Left ventricle myocardium inferior (tissue), 1 donor: ENCODE results near the gene JADE1. TPM values are rescaled to one million over a fixed set of nuclear protein-coding genes. Genes with fewer than 3 reads are reported as not detected.

Experiments
- DNase-seq: peaks from one replicate; pipeline ENCODE4 v3.0.0-alpha.2; 2020
- H3K27ac ChIP-seq: fragments of 200-600 bp; replicated peaks from 2 replicates; pipeline ENCODE4 v1.8.0; 2021
- H3K27me3 ChIP-seq: fragments of 200-600 bp; 2 replicates; pipeline ENCODE4 v1.8.0; 2021; ENCODE audit warnings: low read depth
- H3K36me3 ChIP-seq: fragments of 200-600 bp; 2 replicates; pipeline ENCODE4 v1.8.0; 2021
- H3K4me1 ChIP-seq: fragments of 200-600 bp; 2 replicates; pipeline ENCODE4 v1.8.0; 2021
- H3K4me3 ChIP-seq: fragments of 200-600 bp; 2 replicates; pipeline ENCODE4 v1.8.0; 2021; ENCODE audit warnings: mild to moderate bottlenecking, moderate library complexity
- H3K9me3 ChIP-seq: fragments of 200-600 bp; replicated peaks from 2 replicates; pipeline ENCODE4 v1.8.0; 2021
- intact Hi-C: fragments of 100-400 bp; cut with micrococcal nuclease; formaldehyde crosslinking; loops from one replicate; pipeline ENCODE4 v1.11.0; 2022
- total RNA-seq: library from RNA; stranded (reverse); fragmentation: NEBNext Ultra II Directional; extraction: Animal tissue kit (Norgen Biotek cat#: 25700); gene quantifications from one replicate; pipeline ENCODE4 v1.2.1, GENCODE V29; 2021
- TF ChIP-seq, protein P1 (sequence below): fragments of 200-600 bp; IDR thresholded peaks from 2 replicates; pipeline ENCODE4 v1.8.0; 2021; ENCODE audit warnings: antibody characterized with exemption, mild to moderate bottlenecking, borderline replicate concordance
- donor health status: DM: no; HTN: yes; CAD: no; lungs with severe emphysema.

The JADE1 gene
- total RNA-seq, 1 donor from 2014 or later: 22.1 TPM

DNA sequence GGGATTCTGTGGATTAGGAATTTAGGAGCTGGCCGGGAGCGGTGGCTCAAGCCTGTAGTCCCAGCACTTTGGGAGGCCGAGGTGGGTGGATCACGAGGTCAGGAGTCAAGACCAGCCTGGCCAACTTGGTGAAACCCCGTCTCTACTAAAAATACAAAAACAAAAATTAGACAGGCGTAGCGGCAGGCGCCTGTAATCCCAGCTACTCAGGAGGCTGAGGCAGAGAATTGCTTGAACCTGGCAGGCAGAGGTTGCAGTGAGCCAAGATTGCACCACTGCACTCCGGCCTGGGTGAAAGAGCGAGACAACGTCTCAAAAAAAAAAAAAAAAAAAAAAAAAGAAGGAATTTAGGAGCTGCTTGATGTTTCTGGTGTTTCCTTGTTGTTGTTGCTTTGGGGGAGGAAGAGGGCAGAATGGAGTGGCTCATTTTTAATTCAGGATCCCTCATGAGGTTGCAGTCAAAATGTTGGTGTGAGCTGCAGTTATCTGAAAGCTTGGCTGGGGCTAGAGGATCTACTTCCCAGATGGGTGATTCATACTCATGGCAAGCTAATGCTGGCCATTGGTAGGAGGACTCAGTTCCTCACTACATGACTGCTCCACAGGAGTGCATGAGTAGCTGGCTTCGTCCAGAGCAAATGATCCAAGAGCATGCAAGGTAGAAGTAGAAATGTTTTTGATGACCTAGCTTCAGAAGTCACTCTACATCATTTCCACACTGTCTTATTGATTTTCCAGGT, 26.5 kb upstream of the JADE1 start:
- no peak overlapping the region for H3K4me3 ChIP-seq
- H3K4me1 ChIP-seq: no peaks in the 10 kb centered on the region
- no peak overlapping the region for H3K27ac ChIP-seq
- DNase-seq: no peak
- TF ChIP-seq, protein P1, sequence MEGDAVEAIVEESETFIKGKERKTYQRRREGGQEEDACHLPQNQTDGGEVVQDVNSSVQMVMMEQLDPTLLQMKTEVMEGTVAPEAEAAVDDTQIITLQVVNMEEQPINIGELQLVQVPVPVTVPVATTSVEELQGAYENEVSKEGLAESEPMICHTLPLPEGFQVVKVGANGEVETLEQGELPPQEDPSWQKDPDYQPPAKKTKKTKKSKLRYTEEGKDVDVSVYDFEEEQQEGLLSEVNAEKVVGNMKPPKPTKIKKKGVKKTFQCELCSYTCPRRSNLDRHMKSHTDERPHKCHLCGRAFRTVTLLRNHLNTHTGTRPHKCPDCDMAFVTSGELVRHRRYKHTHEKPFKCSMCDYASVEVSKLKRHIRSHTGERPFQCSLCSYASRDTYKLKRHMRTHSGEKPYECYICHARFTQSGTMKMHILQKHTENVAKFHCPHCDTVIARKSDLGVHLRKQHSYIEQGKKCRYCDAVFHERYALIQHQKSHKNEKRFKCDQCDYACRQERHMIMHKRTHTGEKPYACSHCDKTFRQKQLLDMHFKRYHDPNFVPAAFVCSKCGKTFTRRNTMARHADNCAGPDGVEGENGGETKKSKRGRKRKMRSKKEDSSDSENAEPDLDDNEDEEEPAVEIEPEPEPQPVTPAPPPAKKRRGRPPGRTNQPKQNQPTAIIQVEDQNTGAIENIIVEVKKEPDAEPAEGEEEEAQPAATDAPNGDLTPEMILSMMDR: no peak
- H3K9me3 ChIP-seq: no peaks in the 10 kb centered on the region
- peaks cover 3% of the 10 kb centered on the region for H3K27me3 ChIP-seq
- H3K36me3 ChIP-seq: no peaks in the 10 kb centered on the region
- intact Hi-C loops: no loop called here

GRCh38 chr4:128787509-128788311, 21.8 kb upstream of the JADE1 start:
- H3K27me3 ChIP-seq: no peaks in the 10 kb centered on the region
- no peak overlapping the region for H3K4me3 ChIP-seq
- no peak overlapping the region for H3K27ac ChIP-seq
- no peaks in the 10 kb centered on the region for H3K4me1 ChIP-seq
- TF ChIP-seq, protein P1: no peak
- H3K9me3 ChIP-seq: no peaks in the 10 kb centered on the region
- H3K36me3 ChIP-seq: no peaks in the 10 kb centered on the region
- DNase-seq: no peak
- intact Hi-C loops: no loop called here

GRCh38 chr4:128793859-128794672, 15.4 kb upstream of the JADE1 start:
- Histone ChIP-seq H3K9me3 (no peaks in the 10 kb centered on the region), H3K4me3 (no peak overlapping the region), H3K27ac (no peak overlapping the region), H3K36me3 (no peaks in the 10 kb centered on the region), H3K27me3 (no peaks in the 10 kb centered on the region), H3K4me1 (no peaks in the 10 kb centered on the region)
- TF ChIP-seq, protein P1: no peak
- intact Hi-C loops: no loop called here
- no peak for DNase-seq

DNA sequence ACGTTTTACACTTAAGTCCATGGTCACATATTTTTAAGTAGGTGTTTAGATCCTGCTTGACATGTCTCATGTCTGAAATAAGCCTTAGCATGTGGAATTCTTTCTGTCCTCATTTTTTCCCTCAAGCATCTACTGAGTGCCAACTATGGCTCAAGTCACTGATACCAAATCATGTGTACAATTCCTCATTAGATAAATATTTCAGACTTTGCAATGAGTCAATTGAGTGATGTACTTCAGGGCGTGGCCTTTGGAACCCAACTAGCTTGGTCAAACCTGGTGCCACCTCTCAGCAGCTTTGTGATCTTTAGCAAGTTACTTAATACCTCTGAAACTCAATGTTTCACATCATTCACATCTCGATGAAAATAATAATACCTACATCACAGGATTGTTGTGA, 12.6 kb upstream of the JADE1 start:
- H3K4me1 ChIP-seq: no peaks in the 10 kb centered on the region
- no peak overlapping the region for H3K4me3 ChIP-seq
- DNase-seq: no peak
- H3K27me3 ChIP-seq: no peaks in the 10 kb centered on the region
- no peaks in the 10 kb centered on the region for H3K36me3 ChIP-seq
- intact Hi-C loops: no loop called here
- no peaks in the 10 kb centered on the region for H3K9me3 ChIP-seq
- no peak overlapping the region for H3K27ac ChIP-seq
- TF ChIP-seq, protein P1: no peak

DNA sequence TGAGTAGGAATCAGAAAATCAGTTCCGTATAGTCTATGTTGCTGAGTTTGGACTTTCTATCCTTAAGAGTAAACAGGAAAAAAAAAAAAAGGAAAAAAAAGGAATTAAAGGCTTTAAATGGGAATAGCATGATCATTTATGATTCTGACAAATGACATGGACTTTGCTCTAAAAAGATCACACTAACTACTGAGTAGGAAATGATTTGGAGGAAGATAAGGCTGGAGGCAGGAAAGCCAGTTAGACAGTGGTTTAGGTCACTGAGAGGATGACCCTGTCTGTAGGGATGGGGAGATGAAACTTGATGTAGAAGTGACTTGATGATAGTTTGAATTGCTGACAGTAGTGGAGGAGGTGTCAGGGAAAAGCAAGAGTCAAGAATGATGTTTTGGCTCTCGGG, 9.2 kb upstream of the JADE1 start:
- DNase-seq: no peak
- Histone ChIP-seq H3K4me3 (no peak overlapping the region), H3K36me3 (no peaks in the 10 kb centered on the region), H3K27ac (no peak overlapping the region), H3K9me3 (no peaks in the 10 kb centered on the region), H3K27me3 (no peaks in the 10 kb centered on the region), H3K4me1 (no peaks in the 10 kb centered on the region)
- TF ChIP-seq, protein P1: no peak
- intact Hi-C loops: no loop called here
